ENCODE results near the gene CLEC12A. TPM values are rescaled to one million over a fixed set of nuclear protein-coding genes. Genes with fewer than 3 reads are reported as not detected.
"Not testable (repeated sequence)": the region's sequence is repeated elsewhere in the genome, so short reads cannot be mapped to it uniquely, and the experiment has no call there.

CLEC12A gene
- polyA plus RNA-seq, 3 donors: 356 to 441 (median 412) TPM

GRCh38 chr12:10021342-10021741 lies 50.1 kb downstream of the CLEC12A start:
- intact Hi-C loops (cut with micrococcal nuclease): loop anchor here in 1 of 2 donors (10.0 kb wide), 2 partner anchors 47 to 193 kb away; partner anchors contain the start of genes CLEC12A and GABARAPL1
- Histone ChIP-seq H3K79me2 (ENCODE audit: insufficient read depth, low read length) (no peaks in the 10 kb centered on the region), H3K4me1 (ENCODE audit: control insufficient read depth in 1 of 2, insufficient read depth in 2 of 2, low read length in 2 of 2) (peaks cover 15 to 16% of the 10 kb centered on the region in 2 donors), H2AFZ (ENCODE audit: insufficient read depth, low read depth, low read length, poor library complexity, severe bottlenecking) (no peak overlapping the region), H3K9ac (ENCODE audit: insufficient read depth, low read length, poor library complexity, severe bottlenecking) (no peak overlapping the region), H3K4me3 (replicated peaks in 1 of 3; ENCODE audit: low read depth in 2 of 3, low read length in 3 of 3) (no peak overlapping the region), H3K9me3 (replicated peaks in 1 of 2; ENCODE audit: control insufficient read depth in 1 of 2, insufficient read depth in 1 of 2, low read length in 2 of 2) (no peaks in the 10 kb centered on the region), H3K27me3 (ENCODE audit: control insufficient read depth in 2 of 2, insufficient read depth in 2 of 2, low read length in 2 of 2) (no peaks in the 10 kb centered on the region), H4K20me1 (ENCODE audit: insufficient read depth, low read length) (no peaks in the 10 kb centered on the region), H3K36me3 (replicated peaks in 1 of 2; ENCODE audit: control insufficient read depth in 1 of 2, insufficient read depth in 2 of 2, low read length in 2 of 2) (peaks cover 0 to 25% of the 10 kb centered on the region in 2 donors), H3K4me2 (replicated peaks; ENCODE audit: extremely low read depth, low read length, poor library complexity, severe bottlenecking) (no peak overlapping the region), H3K27ac (ENCODE audit: low read depth in 1 of 2, low read length in 2 of 2) (no peak overlapping the region)
- TF ChIP-seq CTCF (IDR thresholded peaks at IDR 0.05): no peak
- H3K27ac Mint-ChIP-seq: no peak overlapping the region
- no peaks in the 10 kb centered on the region for H3K27me3 Mint-ChIP-seq (ENCODE audit: low read depth in 3 of 3)
- H3K36me3 Mint-ChIP-seq: peaks cover 21 to 29% of the 10 kb centered on the region in 2 donors
- H3K9me3 Mint-ChIP-seq: peaks cover 0 to 4% (median 3%) of the 10 kb centered on the region in 7 donors
- H3K4me3 Mint-ChIP-seq: no peak overlapping the region
- peaks cover 14% of the 10 kb centered on the region for H3K4me1 Mint-ChIP-seq
- WGBS (ENCODE audit: insufficient coverage): no CpG with 5 or more reads among the region's 3 CpGs
- DNase-seq: no peak

- H3K4me3 ChIP-seq (replicated peaks in 1 of 3; ENCODE audit: low read depth in 2 of 3, low read length in 3 of 3): no peak overlapping the region
- TF ChIP-seq CTCF (IDR thresholded peaks at IDR 0.05): no peak
- Mint-ChIP-seq H3K36me3 (peaks cover 13 to 16% of the 10 kb centered on the region in 2 donors), H3K27ac (peak overlapping the region in 2 of 7 donors; percentile 10 to 37), H3K9me3 (peaks cover 0 to 2% (median 0%) of the 10 kb centered on the region in 7 donors), H3K27me3 (ENCODE audit: low read depth in 3 of 3) (peaks cover 0 to 2% (median 0%) of the 10 kb centered on the region in 3 donors), H3K4me3 (no peak overlapping the region), H3K4me1 (peaks cover 23% of the 10 kb centered on the region)
- H3K9ac ChIP-seq (ENCODE audit: insufficient read depth, low read length, poor library complexity, severe bottlenecking): no peak overlapping the region
- H2AFZ ChIP-seq (ENCODE audit: insufficient read depth, low read depth, low read length, poor library complexity, severe bottlenecking): no peak overlapping the region
- H3K79me2 ChIP-seq (ENCODE audit: insufficient read depth, low read length): no peaks in the 10 kb centered on the region
- no peak overlapping the region for H3K27ac ChIP-seq (ENCODE audit: low read depth in 1 of 2, low read length in 2 of 2)
- intact Hi-C loops (cut with micrococcal nuclease): loop anchor here (5.0 to 10.0 kb wide), 4 partner anchors 42 to 190 kb away; partner anchors contain the start of genes CLEC12A (in 1 of the 2) and GABARAPL1 (in 1 of the 2)
- 60% methylated on average over 1 of the region's 3 CpGs for WGBS (ENCODE audit: insufficient coverage)
- peaks cover 0 to 15% of the 10 kb centered on the region in 2 donors for H3K36me3 ChIP-seq (replicated peaks in 1 of 2; ENCODE audit: control insufficient read depth in 1 of 2, insufficient read depth in 2 of 2, low read length in 2 of 2)
- no peak overlapping the region for H3K4me2 ChIP-seq (replicated peaks; ENCODE audit: extremely low read depth, low read length, poor library complexity, severe bottlenecking)
- no peaks in the 10 kb centered on the region for H3K27me3 ChIP-seq (ENCODE audit: control insufficient read depth in 2 of 2, insufficient read depth in 2 of 2, low read length in 2 of 2)
- H3K9me3 ChIP-seq (replicated peaks in 1 of 2; ENCODE audit: control insufficient read depth in 1 of 2, insufficient read depth in 1 of 2, low read length in 2 of 2): no peaks in the 10 kb centered on the region
- H3K4me1 ChIP-seq (ENCODE audit: control insufficient read depth in 1 of 2, insufficient read depth in 2 of 2, low read length in 2 of 2): peaks cover 15 to 25% of the 10 kb centered on the region in 2 donors
- no peaks in the 10 kb centered on the region for H4K20me1 ChIP-seq (ENCODE audit: insufficient read depth, low read length)
- peak in 1 of 3 donors; percentile 19 for DNase-seq
Measured at GRCh38 chr12:10025236-10025635, 54.0 kb downstream of the CLEC12A start.

DNA sequence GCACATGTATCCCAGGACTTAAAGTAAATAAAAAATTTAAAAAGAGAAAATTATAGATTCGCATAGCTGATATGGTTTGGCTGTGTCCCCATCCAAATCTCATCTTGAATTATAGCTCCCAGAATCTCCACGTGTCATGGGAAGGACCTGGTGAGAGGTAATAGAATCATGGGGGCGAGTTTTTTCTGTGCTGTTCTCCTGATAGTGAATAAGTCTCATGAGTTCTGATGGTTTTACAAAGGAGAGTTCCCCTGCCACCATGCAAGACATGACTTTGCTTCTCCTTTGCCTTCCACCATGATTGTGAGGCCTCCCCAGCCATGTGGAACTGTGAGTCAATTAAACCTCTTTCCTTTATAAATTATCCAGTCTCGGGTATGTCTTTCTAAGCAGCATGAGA lies 55.5 kb downstream of the CLEC12A start:
- no CpG with 5 or more reads among the region's 4 CpGs for WGBS (ENCODE audit: insufficient coverage)
- not testable (repeated sequence) for H3K9ac ChIP-seq (ENCODE audit: insufficient read depth, low read length, poor library complexity, severe bottlenecking)

More for the DNA sequence above, 55.5 kb downstream of the CLEC12A start:
- not testable (repeated sequence) for H3K4me3 Mint-ChIP-seq; H3K27me3 Mint-ChIP-seq (ENCODE audit: low read depth in 3 of 3); H4K20me1 ChIP-seq (ENCODE audit: insufficient read depth, low read length); H3K9me3 ChIP-seq (replicated peaks in 1 of 2; ENCODE audit: control insufficient read depth in 1 of 2, insufficient read depth in 1 of 2, low read length in 2 of 2); H3K79me2 ChIP-seq (ENCODE audit: insufficient read depth, low read length); H3K4me2 ChIP-seq (replicated peaks; ENCODE audit: extremely low read depth, low read length, poor library complexity, severe bottlenecking); H3K36me3 Mint-ChIP-seq; H2AFZ ChIP-seq (ENCODE audit: insufficient read depth, low read depth, low read length, poor library complexity, severe bottlenecking); H3K36me3 ChIP-seq (replicated peaks in 1 of 2; ENCODE audit: control insufficient read depth in 1 of 2, insufficient read depth in 2 of 2, low read length in 2 of 2); H3K9me3 Mint-ChIP-seq; H3K27me3 ChIP-seq (ENCODE audit: control insufficient read depth in 2 of 2, insufficient read depth in 2 of 2, low read length in 2 of 2); H3K4me3 ChIP-seq (replicated peaks in 1 of 3; ENCODE audit: low read depth in 2 of 3, low read length in 3 of 3)
- intact Hi-C loops (cut with micrococcal nuclease): loop anchor here (5.0 to 10.0 kb wide), 4 partner anchors 41 to 188 kb away; partner anchors contain the start of genes CLEC12A (in 1 of the 2) and GABARAPL1 (in 1 of the 2)
- peak in 1 of 3 donors; percentile 20 for DNase-seq
- H3K4me1 ChIP-seq (ENCODE audit: control insufficient read depth in 1 of 2, insufficient read depth in 2 of 2, low read length in 2 of 2): peaks cover 23 to 31% of the 10 kb centered on the region in 2 donors
- peaks cover 32% of the 10 kb centered on the region for H3K4me1 Mint-ChIP-seq
- H3K27ac ChIP-seq (ENCODE audit: low read depth in 1 of 2, low read length in 2 of 2): peak overlapping the region in 1 of 2 donors; percentile 82
- H3K27ac Mint-ChIP-seq: peak overlapping the region; percentile 88 to 99 (median 98)
